HEK293T (cell line): ENCODE data around the gene TMEM39A.

Experiments used
- BHLHE40 ChIP-seq: fragments of 450-650 bp; IDR thresholded peaks from 2 replicates; pipeline ENCODE4 v1.6.1; 2016; ENCODE audit warnings: mild to moderate bottlenecking, moderate library complexity, borderline replicate concordance
- CTBP1 ChIP-seq: fragments of 450-650 bp; IDR thresholded peaks from 2 replicates; pipeline ENCODE4 v1.6.1; 2016; ENCODE audit warnings: borderline replicate concordance
- ELF4 ChIP-seq: fragments of 450-650 bp; IDR thresholded peaks from 2 replicates; pipeline ENCODE4 v1.6.1; 2017; ENCODE audit warnings: antibody characterized with exemption
- FOXK2 ChIP-seq: fragments of 450-650 bp; IDR thresholded peaks from 2 replicates; pipeline ENCODE4 v1.6.1; 2016; ENCODE audit warnings: mild to moderate bottlenecking
- FOXM1 ChIP-seq: fragments of 450-650 bp; IDR thresholded peaks from 2 replicates; pipeline ENCODE4 v1.6.1; 2017; ENCODE audit warnings: mild to moderate bottlenecking, borderline replicate concordance
- HDGF ChIP-seq: fragments of 450-650 bp; IDR thresholded peaks from 2 replicates; pipeline ENCODE4 v1.6.1; 2017; ENCODE audit warnings: antibody characterized with exemption, borderline replicate concordance
- L3MBTL2 ChIP-seq: fragments of 450-650 bp; conservative IDR thresholded peaks from 2 replicates; pipeline ENCODE4 v1.6.1; 2016; ENCODE audit warnings: mild to moderate bottlenecking
- LEF1 ChIP-seq: fragments of 450-650 bp; IDR thresholded peaks from 2 replicates; pipeline ENCODE4 v1.6.1; 2017; ENCODE audit warnings: mild to moderate bottlenecking, borderline replicate concordance
- NFRKB ChIP-seq: fragments of 450-650 bp; IDR thresholded peaks from 2 replicates; pipeline ENCODE4 v1.6.1; 2016; ENCODE audit warnings: mild to moderate bottlenecking, moderate library complexity
- SP1 ChIP-seq: fragments of 450-650 bp; IDR thresholded peaks from 2 replicates; pipeline ENCODE4 v1.6.1; 2017
- SUZ12 ChIP-seq: fragments of 450-650 bp; IDR thresholded peaks from 2 replicates; pipeline ENCODE4 v1.6.1; 2016; ENCODE audit warnings: mild to moderate bottlenecking
- TARDBP ChIP-seq: fragments of 450-650 bp; IDR thresholded peaks from 2 replicates; pipeline ENCODE4 v1.6.1; 2016
- ZNF384 ChIP-seq: fragments of 450-650 bp; IDR thresholded peaks from 2 replicates; pipeline ENCODE4 v1.6.1; 2016
- TF ChIP-seq, protein P1 (sequence below): fragments of 450-650 bp; IDR thresholded peaks from 2 replicates; pipeline ENCODE4 v1.6.1; 2016

GRCh38 chr3:119468041-119468440 is 4.6 kb upstream of the TMEM39A start:
- TF ChIP-seq ZNF384 (no peak), BHLHE40 (no peak), SP1 (no peak), TARDBP (no peak), SUZ12 (no peak), NFRKB (no peak), FOXM1 (no peak), ELF4 (no peak), HDGF (no peak), LEF1 (no peak), CTBP1 (no peak), L3MBTL2 (no peak), FOXK2 (no peak)
- TF ChIP-seq, protein P1, sequence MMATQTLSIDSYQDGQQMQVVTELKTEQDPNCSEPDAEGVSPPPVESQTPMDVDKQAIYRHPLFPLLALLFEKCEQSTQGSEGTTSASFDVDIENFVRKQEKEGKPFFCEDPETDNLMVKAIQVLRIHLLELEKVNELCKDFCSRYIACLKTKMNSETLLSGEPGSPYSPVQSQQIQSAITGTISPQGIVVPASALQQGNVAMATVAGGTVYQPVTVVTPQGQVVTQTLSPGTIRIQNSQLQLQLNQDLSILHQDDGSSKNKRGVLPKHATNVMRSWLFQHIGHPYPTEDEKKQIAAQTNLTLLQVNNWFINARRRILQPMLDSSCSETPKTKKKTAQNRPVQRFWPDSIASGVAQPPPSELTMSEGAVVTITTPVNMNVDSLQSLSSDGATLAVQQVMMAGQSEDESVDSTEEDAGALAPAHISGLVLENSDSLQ = no peak
